ENCODE measurements around the gene KCNMA1. TPM values are rescaled to one million over a fixed set of nuclear protein-coding genes. Genes with fewer than 3 reads are reported as not detected.

The KCNMA1 gene
- total and polyA plus RNA-seq, 5 donors: 1.5 to 6.1 (median 3.3) TPM

DNA sequence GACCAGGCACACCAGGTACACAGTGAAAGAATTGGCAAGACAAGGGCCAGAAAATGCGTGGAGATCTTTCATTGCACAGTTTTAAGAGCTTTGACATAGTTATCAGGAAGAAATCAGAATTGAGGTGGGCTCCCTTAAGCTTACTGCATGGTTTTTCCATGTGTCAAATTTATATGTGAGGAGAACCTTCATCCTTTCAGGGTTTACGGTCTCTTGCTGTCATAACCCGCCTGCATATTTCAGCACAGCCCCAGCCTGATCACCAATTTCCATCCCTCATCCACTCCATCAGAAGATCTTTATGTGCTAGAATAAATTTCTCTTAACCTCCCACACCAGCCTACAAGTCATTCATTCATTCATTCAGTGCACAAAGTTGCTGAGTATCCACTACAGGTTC lies 373.1 kb downstream of the KCNMA1 start:
- WGBS: 79% methylated on average over 3 of the region's 3 CpGs
- H3K4me1 ChIP-seq (ENCODE audit: control insufficient read depth, insufficient read depth, low read length): no peaks in the 10 kb centered on the region
- DNase-seq (no peak), ATAC-seq (no peak)
- no peak overlapping the region for H3K27ac ChIP-seq (ENCODE audit: low read length)
- no peaks in the 10 kb centered on the region for H3K9me3 ChIP-seq (ENCODE audit: control insufficient read depth, low read length)
- no peak overlapping the region for H3K4me3 ChIP-seq (ENCODE audit: low read length)
- no peaks in the 10 kb centered on the region for H3K27me3 ChIP-seq (ENCODE audit: control insufficient read depth, insufficient read depth)
- intact Hi-C loops (cut with DNase I): no loop called here

GRCh38 chr10:77264107-77264506 lies 373.5 kb downstream of the KCNMA1 start:
- intact Hi-C loops (cut with DNase I): no loop called here
- Histone ChIP-seq H3K4me1 (ENCODE audit: control insufficient read depth, insufficient read depth, low read length) (no peaks in the 10 kb centered on the region), H3K27me3 (ENCODE audit: control insufficient read depth, insufficient read depth) (no peaks in the 10 kb centered on the region), H3K27ac (ENCODE audit: low read length) (no peak overlapping the region), H3K4me3 (ENCODE audit: low read length) (no peak overlapping the region), H3K9me3 (ENCODE audit: control insufficient read depth, low read length) (no peaks in the 10 kb centered on the region)
- 77% methylated on average over 4 of the region's 4 CpGs for WGBS
- ATAC-seq (no peak), DNase-seq (no peak)

DNA sequence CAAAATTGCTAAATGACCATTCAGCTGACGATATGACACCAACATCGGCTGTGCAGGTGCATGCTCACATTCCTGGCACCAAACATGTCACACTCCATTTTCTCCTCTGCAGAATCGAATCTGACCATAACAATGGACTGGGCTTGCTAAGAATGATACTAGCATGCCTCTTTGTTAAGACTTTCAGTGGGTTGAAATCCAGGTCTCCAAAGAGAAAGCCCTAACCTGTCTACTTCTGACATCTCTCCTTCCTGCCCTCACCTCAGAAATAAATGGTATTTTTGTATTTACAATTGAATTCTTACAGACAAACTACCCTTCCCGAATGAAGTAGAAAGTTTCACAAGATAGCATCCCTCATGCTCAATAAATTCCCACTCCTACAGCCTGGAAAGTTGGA lies 373.9 kb downstream of the KCNMA1 start:
- ATAC-seq: no peak
- no peaks in the 10 kb centered on the region for H3K9me3 ChIP-seq (ENCODE audit: control insufficient read depth, low read length)
- no peak for DNase-seq
- no peaks in the 10 kb centered on the region for H3K4me1 ChIP-seq (ENCODE audit: control insufficient read depth, insufficient read depth, low read length)
- 72% methylated on average over 4 of the region's 4 CpGs for WGBS
- intact Hi-C loops (cut with DNase I): no loop called here
- no peak overlapping the region for H3K27ac ChIP-seq (ENCODE audit: low read length)
- no peak overlapping the region for H3K4me3 ChIP-seq (ENCODE audit: low read length)
- H3K27me3 ChIP-seq (ENCODE audit: control insufficient read depth, insufficient read depth): no peaks in the 10 kb centered on the region

GRCh38 chr10:77261146-77261545 lies 376.5 kb downstream of the KCNMA1 start:
- DNase-seq (no peak), ATAC-seq (no peak)
- Histone ChIP-seq H3K27me3 (ENCODE audit: control insufficient read depth, insufficient read depth) (no peaks in the 10 kb centered on the region), H3K4me1 (ENCODE audit: control insufficient read depth, insufficient read depth, low read length) (no peaks in the 10 kb centered on the region), H3K27ac (ENCODE audit: low read length) (no peak overlapping the region), H3K9me3 (ENCODE audit: control insufficient read depth, low read length) (no peaks in the 10 kb centered on the region), H3K4me3 (ENCODE audit: low read length) (no peak overlapping the region)
- intact Hi-C loops (cut with DNase I): no loop called here
- WGBS: 83% methylated on average over 3 of the region's 3 CpGs

DNA sequence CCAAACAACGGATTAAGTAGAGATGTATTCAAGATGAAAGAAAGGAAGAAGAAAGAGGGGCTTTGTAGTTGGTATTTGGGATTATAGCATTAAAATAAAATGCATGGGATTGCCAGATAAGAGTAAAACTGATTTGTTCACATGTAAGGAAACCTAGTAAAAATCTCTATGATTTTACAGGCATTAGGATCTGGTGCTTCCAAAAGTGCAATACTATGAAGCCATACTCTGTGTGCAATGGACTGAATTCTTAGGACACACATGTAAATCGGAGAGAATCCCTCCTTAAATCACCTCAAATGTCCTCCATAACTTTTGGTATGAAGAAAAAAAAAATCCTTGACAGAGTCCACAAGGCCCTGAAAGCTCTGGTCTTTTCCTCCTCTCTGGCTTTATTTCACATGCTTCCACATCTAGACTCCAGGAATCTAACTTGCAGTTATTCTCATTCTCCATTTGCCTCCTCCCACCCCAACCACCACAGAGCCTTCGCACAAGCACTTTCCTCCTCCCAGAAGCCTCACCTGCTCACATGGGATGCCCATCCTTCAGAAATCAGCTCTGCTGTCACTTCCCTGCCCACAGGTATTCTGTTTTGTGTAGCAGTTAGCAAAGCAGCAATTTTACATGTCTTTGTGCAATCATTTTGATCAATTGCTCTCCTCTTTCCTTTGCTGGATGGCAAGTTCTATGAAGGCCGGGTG lies 378.3 kb downstream of the KCNMA1 start:
- DNase-seq (no peak), ATAC-seq (no peak)
- intact Hi-C loops (cut with DNase I): no loop called here
- WGBS: 75% methylated on average over 4 of the region's 4 CpGs
- H3K9me3 ChIP-seq (ENCODE audit: control insufficient read depth, low read length): no peaks in the 10 kb centered on the region
- no peak overlapping the region for H3K27ac ChIP-seq (ENCODE audit: low read length)
- H3K27me3 ChIP-seq (ENCODE audit: control insufficient read depth, insufficient read depth): no peaks in the 10 kb centered on the region
- no peak overlapping the region for H3K4me3 ChIP-seq (ENCODE audit: low read length)
- H3K4me1 ChIP-seq (ENCODE audit: control insufficient read depth, insufficient read depth, low read length): no peaks in the 10 kb centered on the region

DNA sequence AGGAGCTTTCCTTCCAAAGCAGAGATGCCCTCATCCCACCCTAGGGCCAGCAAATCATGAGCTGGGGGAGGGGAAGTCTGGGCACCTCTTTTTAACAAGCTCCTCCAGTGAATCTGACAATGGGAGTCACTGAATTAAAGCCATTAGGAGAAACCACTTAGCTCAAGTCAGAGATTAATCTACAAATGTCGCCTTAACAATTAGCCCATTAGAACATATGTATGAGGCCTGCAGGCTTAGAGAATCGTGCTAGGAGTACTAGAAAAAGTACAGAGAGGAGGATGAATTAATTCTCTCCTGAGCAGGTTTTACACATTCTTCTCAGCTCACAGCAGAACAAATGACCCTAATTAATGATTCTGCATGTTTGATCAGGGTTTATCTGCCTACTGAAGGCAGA lies 381.3 kb downstream of the KCNMA1 start:
- ATAC-seq: no peak
- DNase-seq: no peak
- Histone ChIP-seq H3K27me3 (ENCODE audit: control insufficient read depth, insufficient read depth) (no peaks in the 10 kb centered on the region), H3K4me1 (ENCODE audit: control insufficient read depth, insufficient read depth, low read length) (no peaks in the 10 kb centered on the region), H3K4me3 (ENCODE audit: low read length) (no peak overlapping the region), H3K27ac (ENCODE audit: low read length) (no peak overlapping the region), H3K9me3 (ENCODE audit: control insufficient read depth, low read length) (no peaks in the 10 kb centered on the region)
- 87% methylated on average over 2 of the region's 2 CpGs for WGBS
- intact Hi-C loops (cut with DNase I): no loop called here

DNA sequence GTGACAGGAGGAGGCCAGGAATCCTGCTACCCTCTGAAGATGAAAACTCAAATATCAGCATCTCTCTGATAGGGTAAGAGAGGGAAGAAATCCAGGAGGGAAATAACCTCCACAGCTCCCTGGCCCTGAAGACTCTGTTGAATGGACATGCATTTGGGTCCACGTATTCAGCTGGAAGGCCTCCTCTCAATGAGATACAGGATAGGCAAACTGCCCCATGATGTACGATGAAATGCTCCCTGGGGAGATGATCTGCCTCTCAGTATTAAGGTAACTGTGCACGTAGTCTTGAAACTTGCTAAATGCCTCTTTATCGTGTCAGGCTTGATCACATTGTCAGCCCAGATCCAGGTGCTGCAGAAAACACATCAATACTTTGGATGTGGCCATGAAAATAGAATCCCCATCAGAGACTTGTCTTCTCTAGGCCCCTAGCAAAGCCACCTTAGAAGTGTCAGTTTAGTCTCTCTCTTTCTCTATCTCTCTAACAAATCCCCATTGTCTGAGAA lies 384.0 kb downstream of the KCNMA1 start:
- H3K4me3 ChIP-seq (ENCODE audit: low read length): no peak overlapping the region
- no peaks in the 10 kb centered on the region for H3K4me1 ChIP-seq (ENCODE audit: control insufficient read depth, insufficient read depth, low read length)
- 82% methylated on average over 4 of the region's 4 CpGs for WGBS
- DNase-seq: no peak
- intact Hi-C loops (cut with DNase I): no loop called here
- H3K9me3 ChIP-seq (ENCODE audit: control insufficient read depth, low read length): no peaks in the 10 kb centered on the region
- H3K27ac ChIP-seq (ENCODE audit: low read length): no peak overlapping the region
- ATAC-seq: no peak
- H3K27me3 ChIP-seq (ENCODE audit: control insufficient read depth, insufficient read depth): no peaks in the 10 kb centered on the region

DNA sequence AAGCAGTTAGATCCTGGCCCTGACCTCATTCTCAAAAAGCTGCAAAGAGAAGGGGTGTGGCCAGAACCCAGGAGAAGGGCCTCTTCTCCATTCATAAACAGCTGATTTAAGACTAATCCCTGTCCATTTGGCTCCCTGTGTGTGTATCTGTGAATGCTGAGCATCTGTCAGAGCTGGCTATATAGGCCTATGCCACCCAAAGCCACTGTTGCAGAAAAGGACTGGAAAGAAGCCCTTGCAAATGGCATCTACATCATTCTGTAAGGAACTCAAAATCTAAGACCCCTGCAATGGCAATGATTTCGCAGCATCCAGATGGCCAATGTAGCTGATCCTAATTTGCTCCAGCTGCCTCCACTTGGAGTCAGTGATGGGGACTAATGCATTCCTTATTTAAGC lies 384.5 kb downstream of the KCNMA1 start:
- no peaks in the 10 kb centered on the region for H3K9me3 ChIP-seq (ENCODE audit: control insufficient read depth, low read length)
- H3K4me3 ChIP-seq (ENCODE audit: low read length): no peak overlapping the region
- H3K4me1 ChIP-seq (ENCODE audit: control insufficient read depth, insufficient read depth, low read length): no peaks in the 10 kb centered on the region
- no peak overlapping the region for H3K27ac ChIP-seq (ENCODE audit: low read length)
- ATAC-seq (no peak), DNase-seq (no peak)
- WGBS: 77% methylated on average over 1 of the region's 1 CpG
- no peaks in the 10 kb centered on the region for H3K27me3 ChIP-seq (ENCODE audit: control insufficient read depth, insufficient read depth)
- intact Hi-C loops (cut with DNase I): no loop called here

GRCh38 chr10:77252380-77253146 lies 385.0 kb downstream of the KCNMA1 start:
- ATAC-seq: no peak
- no peak overlapping the region for H3K27ac ChIP-seq (ENCODE audit: low read length)
- no peak for DNase-seq
- H3K4me3 ChIP-seq (ENCODE audit: low read length): no peak overlapping the region
- 82% methylated on average over 4 of the region's 4 CpGs for WGBS
- intact Hi-C loops (cut with DNase I): no loop called here
- H3K4me1 ChIP-seq (ENCODE audit: control insufficient read depth, insufficient read depth, low read length): no peaks in the 10 kb centered on the region
- no peaks in the 10 kb centered on the region for H3K9me3 ChIP-seq (ENCODE audit: control insufficient read depth, low read length)
- no peaks in the 10 kb centered on the region for H3K27me3 ChIP-seq (ENCODE audit: control insufficient read depth, insufficient read depth)

GRCh38 chr10:77251297-77252013 lies 386.2 kb downstream of the KCNMA1 start:
- H3K27ac ChIP-seq (ENCODE audit: low read length): no peak overlapping the region
- H3K9me3 ChIP-seq (ENCODE audit: control insufficient read depth, low read length): no peaks in the 10 kb centered on the region
- no peak overlapping the region for H3K4me3 ChIP-seq (ENCODE audit: low read length)
- no peaks in the 10 kb centered on the region for H3K4me1 ChIP-seq (ENCODE audit: control insufficient read depth, insufficient read depth, low read length)
- ATAC-seq (no peak), DNase-seq (no peak)
- no peaks in the 10 kb centered on the region for H3K27me3 ChIP-seq (ENCODE audit: control insufficient read depth, insufficient read depth)
- 56% methylated on average over 6 of the region's 6 CpGs for WGBS
- intact Hi-C loops (cut with DNase I): no loop called here

GRCh38 chr10:77249901-77250459 lies 387.6 kb downstream of the KCNMA1 start:
- Histone ChIP-seq H3K9me3 (ENCODE audit: control insufficient read depth, low read length) (no peaks in the 10 kb centered on the region), H3K27ac (ENCODE audit: low read length) (no peak overlapping the region), H3K4me3 (ENCODE audit: low read length) (no peak overlapping the region), H3K4me1 (ENCODE audit: control insufficient read depth, insufficient read depth, low read length) (no peaks in the 10 kb centered on the region), H3K27me3 (ENCODE audit: control insufficient read depth, insufficient read depth) (no peaks in the 10 kb centered on the region)
- ATAC-seq (no peak), DNase-seq (no peak)
- 70% methylated on average over 3 of the region's 3 CpGs for WGBS
- intact Hi-C loops (cut with DNase I): no loop called here

Data from right cardiac atrium (tissue), 5 donors.